GM15510 (cell line): ENCODE results near the gene CDHR3.

Experiments used
- POLR2A ChIP-seq: IDR thresholded peaks from 3 replicates; pipeline ENCODE4 v1.6.1; 2011; ENCODE audit warnings: borderline replicate concordance; ENCODE audit not compliant: insufficient read length; ENCODE audit errors: extremely low read depth

Gene CDHR3

DNA sequence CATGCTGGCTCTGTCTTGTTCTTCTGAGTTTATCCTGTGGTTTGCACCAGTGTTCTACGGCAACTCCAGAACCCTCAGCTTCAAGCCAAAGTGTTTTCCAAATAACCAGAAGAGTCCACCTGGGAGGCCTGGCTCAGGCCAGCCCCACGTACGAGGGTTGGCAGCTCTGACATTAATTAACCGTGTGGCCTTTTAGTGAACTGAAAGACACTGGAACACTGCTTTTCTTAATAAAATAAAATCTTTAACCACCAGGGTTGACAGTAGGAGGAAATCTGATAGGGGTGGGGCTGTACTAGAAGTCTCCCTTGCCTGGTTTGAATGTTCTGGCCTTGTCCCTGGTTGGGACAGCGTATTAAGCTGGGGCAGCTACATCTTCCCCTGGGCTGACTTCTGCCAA, 84.1 kb downstream of the CDHR3 start:
- no peak for TF ChIP-seq POLR2A

DNA sequence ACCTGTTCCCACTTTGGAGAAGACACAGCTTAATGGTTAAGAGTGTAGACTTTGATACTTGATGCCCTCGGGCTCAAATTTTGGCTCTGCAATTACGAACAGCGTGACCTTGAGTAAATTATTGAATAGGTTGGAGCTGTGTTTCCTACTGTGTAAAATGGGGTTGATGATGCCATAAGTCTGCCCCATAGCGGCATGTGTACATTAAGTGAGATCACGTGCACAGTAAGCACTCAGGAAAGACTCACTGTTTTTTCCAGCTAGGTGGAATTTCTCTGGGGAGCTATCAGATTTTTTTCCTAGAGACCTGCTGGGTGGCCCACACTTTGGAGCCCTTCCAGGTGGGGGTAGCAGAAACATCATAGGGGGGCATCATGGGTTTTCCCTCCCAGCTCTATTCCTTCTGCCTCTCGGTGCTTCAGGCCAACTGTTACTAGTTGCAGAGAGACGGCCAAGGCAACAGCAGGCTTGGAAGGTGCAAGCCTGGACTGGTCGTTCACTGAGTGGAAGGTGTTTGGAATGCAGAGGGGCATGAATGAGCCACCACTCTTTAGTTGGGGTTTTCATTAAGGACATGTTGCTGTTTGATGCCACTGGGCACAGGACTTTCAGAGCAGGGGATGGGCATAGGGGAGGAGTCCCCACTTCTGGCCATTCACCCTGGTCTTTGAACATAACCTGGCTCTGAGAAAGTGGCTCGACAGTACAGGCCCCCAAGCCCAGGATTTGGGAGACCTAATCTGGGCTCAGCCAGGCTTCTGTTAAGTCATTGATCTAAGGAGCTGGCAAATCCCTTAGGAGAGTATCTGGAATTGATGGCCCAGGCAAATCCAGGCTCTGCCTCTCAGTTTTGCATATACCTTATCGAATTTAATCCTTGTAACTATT, 85.0 kb downstream of the CDHR3 start:
- TF ChIP-seq POLR2A, result no peak

DNA sequence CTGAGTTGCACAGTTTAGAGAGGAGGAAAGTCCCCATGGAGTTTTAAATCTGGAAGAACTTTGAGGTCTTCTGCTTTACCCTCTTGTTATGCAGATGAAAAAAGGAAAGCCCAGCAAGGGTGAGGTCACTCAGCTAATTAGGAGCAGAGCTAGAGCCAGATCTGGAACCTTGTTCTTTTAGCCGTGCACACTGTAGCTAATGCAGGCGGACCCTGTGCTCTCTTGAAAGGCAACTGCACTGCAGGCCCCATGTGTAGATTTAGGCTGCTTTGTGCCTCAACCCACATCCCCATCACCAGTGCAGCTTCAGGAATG, 85.6 kb downstream of the CDHR3 start:
- no peak for TF ChIP-seq POLR2A

DNA sequence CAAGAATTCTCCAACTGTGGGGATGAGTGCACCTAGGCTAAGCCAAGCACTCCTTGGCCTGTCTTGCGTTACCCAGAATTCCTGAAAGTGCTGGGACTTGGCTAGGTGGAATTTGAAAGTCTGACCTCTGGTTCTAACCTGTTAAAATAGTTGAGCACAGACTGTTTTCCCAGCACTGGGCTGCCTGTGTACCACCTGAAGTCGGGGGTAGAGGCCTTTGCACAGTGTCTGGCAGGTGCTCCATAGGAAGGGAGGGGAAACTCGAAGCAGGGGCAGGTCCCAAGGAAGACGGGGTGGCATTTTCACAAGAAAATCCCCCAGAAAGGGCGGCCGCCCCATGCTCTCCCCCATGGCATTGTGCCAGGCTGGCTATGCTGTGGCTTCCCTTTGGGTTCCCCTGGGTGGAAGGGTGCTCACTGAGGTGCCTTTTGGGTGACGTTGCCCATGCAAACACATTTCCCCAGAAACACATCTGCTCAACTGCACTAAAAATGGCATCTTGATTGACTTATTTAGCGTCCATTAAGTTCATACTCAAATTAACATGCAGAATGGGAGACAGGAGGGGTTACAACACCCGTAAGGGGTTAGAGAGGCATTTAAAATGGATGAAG, 86.2 kb downstream of the CDHR3 start:
- no peak for TF ChIP-seq POLR2A

DNA sequence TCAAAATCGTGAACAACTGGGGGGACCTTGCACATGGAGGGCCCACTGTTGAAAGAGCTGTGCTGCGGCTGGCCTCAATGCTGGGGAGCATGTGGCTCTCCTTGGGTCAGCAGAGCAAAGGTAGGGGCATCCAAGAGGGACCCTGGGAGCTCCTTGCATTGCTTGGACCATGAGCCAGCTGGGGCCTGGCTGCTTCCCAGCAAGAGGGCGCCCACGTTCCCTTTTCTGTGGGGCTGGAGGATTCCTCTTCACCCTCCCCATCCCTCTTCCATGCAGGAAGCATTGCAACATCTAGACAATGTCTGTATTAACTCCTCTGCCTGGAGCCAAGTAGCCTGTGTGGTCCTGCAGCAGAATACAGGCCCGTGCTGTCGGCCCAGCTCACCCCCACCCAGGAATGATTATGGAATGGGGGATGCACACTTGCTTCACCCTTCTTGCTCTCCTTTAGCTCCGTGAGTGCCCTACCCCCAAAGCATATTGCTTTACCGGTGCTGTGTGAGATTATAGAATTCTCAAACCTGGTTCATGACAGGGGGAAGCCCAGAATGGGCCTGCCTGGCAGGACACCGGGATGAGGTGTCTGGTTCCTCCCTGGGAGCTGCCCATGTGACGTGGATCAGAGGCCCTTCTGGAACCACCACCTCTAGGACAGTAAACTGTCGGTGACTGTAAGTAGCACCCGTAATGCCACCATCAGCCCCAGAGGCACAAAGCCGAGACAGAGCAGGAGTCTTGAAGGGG, 87.1 kb downstream of the CDHR3 start:
- TF ChIP-seq POLR2A, result no peak

DNA sequence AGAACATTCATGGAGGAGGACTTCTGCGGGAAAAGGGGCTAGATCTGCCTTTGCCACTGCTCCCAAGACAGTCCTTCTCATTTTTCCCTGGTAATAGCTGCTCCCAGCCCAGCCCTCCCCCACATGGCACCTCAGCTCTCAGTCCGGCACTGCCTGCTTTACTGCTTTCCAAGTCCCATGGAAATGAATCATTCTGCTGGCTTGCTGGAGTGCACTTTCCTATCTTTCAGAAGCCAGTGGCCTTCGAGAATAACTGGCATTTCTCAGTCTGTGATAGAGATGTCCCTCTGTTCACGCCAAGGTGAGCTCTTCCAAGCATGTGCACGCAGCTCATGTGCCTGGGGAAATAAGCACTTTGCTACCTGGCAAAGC, 87.7 kb downstream of the CDHR3 start:
- TF ChIP-seq POLR2A, result no peak

DNA sequence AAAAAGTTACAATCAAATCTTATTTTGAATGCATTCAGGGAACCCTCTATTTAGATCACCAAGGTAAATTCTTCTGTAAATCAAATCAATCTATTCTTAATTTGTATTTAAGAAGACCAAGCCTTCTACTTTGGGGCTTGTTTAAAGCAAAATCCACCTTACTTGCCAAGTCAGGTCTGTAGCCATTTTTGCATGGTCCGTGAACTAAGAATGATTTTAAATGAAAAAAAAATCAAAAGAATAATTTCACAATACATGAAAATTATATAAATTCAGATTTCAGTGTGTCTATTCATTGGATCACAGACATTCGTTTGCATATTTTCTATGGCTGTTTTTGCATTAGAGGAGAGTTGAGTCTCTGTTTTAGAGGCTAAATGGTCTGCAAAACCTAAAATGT, 89.6 kb downstream of the CDHR3 start:
- no peak for TF ChIP-seq POLR2A

DNA sequence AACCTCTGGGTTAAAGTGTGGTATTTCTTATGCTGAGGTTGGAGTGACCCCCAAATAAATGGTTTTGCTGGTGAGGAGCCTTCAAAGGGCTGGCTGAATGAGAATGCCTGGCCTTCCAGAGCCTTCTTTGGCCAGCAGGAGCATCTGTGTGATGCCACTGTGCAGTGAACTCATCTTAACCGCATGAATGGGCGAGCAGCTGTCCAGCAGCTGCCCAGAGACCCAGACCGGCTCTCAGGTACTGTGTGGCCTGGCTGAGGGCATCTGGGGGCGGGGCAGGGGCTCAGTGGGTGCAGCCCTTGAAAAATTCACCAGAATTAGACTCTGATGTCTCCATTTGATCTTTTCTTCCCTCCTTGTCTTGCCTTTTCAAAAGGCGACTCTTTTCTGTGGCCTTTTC, 90.0 kb downstream of the CDHR3 start:
- TF ChIP-seq POLR2A, result no peak

DNA sequence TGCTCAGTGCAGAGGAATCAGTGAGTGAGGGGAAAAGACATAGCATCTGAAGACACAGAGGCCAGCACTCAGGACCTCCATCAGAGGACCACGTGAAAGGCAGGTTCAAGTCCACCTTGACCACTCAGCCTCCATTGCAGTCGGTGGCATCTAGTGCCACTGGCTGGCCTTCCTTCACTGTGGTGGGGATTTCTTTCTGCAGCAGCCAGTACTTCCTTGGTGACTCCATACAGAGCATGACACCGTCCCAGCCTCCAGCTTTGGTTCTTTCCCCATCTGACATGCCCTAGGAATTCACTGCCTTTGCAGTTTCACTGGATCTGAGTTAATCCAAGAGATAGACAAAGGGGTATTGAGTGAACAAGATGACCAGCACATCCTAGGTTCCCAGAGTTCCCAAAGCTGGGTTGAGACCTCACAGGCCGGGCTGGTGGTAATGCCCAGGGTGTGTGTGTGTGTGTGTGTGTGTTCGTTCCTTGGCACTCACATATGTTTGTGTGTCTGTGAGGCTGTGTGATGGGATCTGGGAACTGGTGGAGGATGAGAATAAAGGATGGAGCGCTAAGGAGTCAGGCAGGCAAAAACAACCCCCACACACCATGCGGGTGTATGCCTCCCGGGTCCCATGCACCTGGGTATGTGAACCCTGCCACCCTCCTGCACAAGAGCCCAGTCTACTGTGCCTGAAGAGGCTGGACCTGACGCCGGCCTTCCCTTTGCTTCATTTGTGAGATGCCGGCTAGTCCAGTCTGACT, 91.3 kb downstream of the CDHR3 start:
- TF ChIP-seq POLR2A, result no peak

DNA sequence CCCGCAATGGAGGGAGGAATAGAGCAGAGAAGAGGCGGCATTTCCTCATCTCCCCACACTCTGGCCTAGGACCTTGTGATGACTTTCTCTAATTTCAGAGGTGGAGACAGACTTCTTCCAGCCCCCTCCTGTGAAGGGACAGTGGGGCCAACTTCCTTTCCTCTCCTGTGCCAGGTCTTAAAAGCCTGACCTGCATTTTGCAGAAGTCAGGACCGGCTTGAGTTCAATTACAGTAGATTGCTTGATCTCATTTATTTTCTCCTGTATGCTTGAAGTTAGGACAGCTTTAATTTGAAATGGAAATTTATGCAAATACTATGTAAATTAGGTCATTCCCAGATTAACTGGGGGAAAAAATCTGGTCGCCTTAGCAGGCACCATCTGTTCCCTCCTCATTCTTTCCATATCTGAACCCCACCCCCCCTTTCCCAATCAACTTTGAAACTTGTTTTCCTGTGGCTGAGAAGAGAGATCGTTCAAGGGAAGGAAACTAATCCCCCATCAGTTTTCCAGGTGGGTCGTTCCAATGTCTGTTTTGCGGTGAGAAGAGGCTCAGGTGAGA, 92.0 kb downstream of the CDHR3 start:
- TF ChIP-seq POLR2A, result no peak

DNA sequence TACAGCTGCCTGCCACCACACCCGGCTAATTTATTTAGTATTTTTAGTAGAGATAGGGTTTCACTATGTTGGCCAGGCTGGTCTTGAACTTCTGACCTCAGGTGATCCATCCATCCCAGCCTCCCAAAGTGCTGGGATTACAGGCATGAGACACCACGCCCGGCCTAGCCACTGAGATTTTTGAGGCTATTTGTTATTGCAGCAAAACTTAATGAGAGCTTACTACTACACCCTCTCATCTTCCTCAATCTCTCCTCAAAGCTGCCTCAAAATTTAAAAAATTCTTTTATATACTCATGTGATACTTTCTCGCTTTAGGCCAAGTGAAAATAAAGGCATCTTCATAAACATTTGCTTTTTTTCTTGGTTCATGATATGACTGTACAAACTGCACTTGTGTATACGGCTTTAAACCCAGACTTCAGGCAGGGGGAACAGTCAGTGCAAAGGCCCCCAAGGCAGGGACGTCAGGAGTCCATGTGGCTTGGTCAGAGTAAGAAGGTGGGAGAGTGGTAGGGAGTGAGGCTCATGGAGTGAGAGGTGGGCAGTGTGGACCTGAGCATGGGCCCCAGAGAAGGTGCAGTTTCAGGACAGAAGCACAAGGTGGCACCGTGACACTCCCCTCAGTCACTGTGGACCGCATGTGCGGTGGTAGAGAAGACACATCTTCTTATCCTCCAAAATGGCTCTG, 93.6 kb downstream of the CDHR3 start:
- no peak for TF ChIP-seq POLR2A

DNA sequence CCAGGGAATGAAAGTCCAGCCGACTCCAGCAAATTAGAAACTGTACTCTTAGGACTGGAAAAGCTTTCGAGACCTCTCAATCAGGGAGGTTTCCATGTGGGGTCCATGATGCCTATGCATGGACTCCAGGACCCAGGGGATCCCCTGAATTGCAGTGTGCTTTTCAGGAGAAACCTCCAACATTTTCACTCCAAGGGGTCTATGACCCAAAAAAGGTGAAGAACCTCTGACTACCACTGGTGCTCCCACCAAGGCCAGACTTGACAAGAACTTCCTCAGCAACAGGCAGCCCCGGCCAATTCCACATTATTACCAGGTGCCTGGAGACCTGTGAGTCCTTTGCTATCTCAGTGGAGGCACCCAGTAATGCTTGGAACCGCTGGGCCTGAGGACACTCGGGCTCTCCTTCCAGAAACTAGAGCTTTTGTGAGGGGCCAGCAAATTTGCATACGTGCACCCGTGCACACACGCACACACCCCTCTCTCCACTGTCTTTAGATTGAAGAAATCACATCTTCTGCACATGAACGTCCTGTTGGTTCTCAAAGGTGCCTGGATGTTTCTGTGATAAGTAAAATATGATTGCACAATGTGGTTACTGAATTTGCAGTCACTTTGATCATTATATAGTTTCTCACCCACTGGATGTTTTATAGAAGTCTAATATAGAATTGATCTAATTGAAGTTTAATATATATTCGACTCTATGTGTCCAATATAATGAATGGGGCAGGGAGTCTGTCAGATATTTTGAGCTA, 94.3 kb downstream of the CDHR3 start:
- TF ChIP-seq POLR2A, result no peak
